ENCODE results near the gene ART4.

The ART4 gene, protein sequence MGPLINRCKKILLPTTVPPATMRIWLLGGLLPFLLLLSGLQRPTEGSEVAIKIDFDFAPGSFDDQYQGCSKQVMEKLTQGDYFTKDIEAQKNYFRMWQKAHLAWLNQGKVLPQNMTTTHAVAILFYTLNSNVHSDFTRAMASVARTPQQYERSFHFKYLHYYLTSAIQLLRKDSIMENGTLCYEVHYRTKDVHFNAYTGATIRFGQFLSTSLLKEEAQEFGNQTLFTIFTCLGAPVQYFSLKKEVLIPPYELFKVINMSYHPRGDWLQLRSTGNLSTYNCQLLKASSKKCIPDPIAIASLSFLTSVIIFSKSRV

DNA sequence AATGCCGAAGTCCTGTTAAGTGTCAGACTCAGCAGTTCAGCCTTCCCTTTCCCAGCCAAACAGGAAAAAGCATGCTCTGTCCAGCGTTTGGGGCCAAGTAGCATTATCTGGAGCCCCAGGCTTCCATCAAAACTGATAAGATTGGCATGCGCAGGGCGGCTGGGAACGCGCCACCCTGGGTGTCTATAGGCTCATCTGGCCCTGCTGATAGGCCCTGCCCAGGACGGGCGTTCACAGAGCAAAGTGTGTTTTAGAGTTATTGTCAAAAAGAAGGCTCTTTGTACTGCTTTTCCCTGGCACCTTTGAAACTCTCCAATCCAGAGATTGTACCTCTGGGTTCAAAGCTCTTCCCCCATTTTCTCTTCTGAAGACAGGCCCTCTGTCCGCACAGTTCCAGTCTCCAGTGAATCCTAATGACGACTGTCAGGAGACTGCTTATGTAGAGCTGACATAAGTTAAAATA, at the start of gene ART4:
Gene ART4, minus strand, starts transcription at position 102 of the 463 bp plus-strand sequence. CDS start 413 bp downstream, outside the sequence.
- Histone ChIP-seq H3K27me3 (no peaks in the 10 kb centered on the region), H3K9me3 (no peaks in the 10 kb centered on the region), H3K4me1 (peaks cover 0 to 80% (median 42%) of the 10 kb centered on the region in 4 donors), H3K27ac (peak within 1 kb of the TSS; percentile 80), H3K36me3 (no peaks in the 10 kb centered on the region), H3K4me3 (peak within 1 kb of the TSS; percentile 30 to 35)
- TF ChIP-seq, protein P1, sequence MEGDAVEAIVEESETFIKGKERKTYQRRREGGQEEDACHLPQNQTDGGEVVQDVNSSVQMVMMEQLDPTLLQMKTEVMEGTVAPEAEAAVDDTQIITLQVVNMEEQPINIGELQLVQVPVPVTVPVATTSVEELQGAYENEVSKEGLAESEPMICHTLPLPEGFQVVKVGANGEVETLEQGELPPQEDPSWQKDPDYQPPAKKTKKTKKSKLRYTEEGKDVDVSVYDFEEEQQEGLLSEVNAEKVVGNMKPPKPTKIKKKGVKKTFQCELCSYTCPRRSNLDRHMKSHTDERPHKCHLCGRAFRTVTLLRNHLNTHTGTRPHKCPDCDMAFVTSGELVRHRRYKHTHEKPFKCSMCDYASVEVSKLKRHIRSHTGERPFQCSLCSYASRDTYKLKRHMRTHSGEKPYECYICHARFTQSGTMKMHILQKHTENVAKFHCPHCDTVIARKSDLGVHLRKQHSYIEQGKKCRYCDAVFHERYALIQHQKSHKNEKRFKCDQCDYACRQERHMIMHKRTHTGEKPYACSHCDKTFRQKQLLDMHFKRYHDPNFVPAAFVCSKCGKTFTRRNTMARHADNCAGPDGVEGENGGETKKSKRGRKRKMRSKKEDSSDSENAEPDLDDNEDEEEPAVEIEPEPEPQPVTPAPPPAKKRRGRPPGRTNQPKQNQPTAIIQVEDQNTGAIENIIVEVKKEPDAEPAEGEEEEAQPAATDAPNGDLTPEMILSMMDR (IDR thresholded peaks at IDR 0.05), result no peak
- intact Hi-C loops (cut with DNase I; ENCODE audit: low total_unique reads), result loop anchor here (5.0 kb wide), 1 partner anchor 154 kb away; no protein-coding TSS in a partner anchor
- peak in 1 of 2 donors; percentile 41 for DNase-seq

DNA sequence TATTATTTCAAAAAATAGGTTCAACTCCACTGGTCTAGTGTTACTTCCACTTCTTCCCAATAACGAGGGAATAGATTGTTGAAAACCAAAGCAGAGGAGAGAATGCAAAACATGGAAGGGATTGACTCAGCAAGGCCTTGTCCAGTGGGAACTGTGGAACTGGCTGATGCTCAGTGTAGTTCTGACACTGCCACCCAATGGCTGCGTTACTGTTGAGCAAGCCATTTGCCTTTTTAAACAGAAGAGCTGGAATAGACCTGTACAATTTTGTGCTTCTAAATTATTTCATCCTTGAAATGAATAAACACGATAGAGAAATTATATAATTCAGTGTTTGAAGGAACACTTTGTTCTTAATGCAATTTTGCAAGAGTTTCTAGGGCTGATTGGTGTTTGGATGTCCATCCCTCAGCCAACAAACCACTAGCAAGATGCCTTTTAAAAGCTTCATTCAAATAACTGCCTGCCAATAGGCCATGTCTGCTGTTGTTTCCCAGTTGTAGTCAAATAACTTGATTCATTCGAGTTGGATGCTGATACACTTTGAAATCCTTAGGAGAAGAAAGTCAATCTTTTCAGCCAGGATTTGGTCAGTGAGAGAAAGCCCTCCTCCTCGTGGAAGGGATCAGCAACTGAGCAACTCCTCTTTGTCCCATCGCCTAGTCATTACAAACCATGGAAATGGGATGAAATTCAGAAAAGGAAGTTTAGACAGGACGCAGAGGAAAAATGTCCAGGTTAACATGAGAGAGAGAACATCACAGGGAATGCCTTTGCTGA, 49.6 kb upstream of the ART4 start:
- H3K27me3 ChIP-seq, result no peaks in the 10 kb centered on the region
- intact Hi-C loops (cut with DNase I; ENCODE audit: low total_unique reads), result loop anchor here (5.0 kb wide), 1 partner anchor 59 kb away; no protein-coding TSS in a partner anchor
- no peaks in the 10 kb centered on the region for H3K9me3 ChIP-seq
- DNase-seq, result peak; percentile 83 to 88
- H3K36me3 ChIP-seq, result no peaks in the 10 kb centered on the region
- H3K4me3 ChIP-seq, result peak overlapping the region in 1 of 2 donors; percentile 6
- TF ChIP-seq, protein P1 (IDR thresholded peaks at IDR 0.05), result peak in 1 of 2 experiments; percentile 26
- H3K27ac ChIP-seq, result peak overlapping the region; percentile 78
- peaks cover 0 to 48% (median 27%) of the 10 kb centered on the region in 4 donors for H3K4me1 ChIP-seq

DNA sequence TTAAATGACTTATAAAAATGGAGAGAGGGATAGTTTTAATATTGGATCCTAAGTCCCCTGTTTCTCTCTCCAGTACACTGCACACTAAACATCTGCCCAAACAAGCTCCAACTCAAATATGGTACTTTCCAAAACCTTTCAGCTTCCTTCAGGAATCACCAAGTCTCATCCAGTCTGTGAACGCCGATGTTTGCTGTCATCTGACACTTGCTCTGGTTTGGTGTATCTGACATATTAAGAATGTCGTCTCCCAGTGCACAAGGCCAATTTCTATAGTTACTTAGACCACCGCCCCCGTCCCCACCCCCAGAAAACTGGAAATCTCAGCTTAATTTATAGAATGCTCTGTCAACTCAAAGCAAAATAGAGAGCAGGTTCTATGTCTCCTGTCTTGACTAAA, 47.4 kb upstream of the ART4 start:
- intact Hi-C loops (cut with DNase I; ENCODE audit: low total_unique reads), result loop anchor here (5.0 kb wide), 1 partner anchor 62 kb away; no protein-coding TSS in a partner anchor
- H3K4me3 ChIP-seq, result no peak overlapping the region
- peak overlapping the region; percentile 78 for H3K27ac ChIP-seq
- TF ChIP-seq, protein P1 (IDR thresholded peaks at IDR 0.05), result no peak
- DNase-seq, result no peak
- no peaks in the 10 kb centered on the region for H3K9me3 ChIP-seq
- peaks cover 0 to 45% (median 28%) of the 10 kb centered on the region in 4 donors for H3K4me1 ChIP-seq
- H3K27me3 ChIP-seq, result no peaks in the 10 kb centered on the region
- no peaks in the 10 kb centered on the region for H3K36me3 ChIP-seq

DNA sequence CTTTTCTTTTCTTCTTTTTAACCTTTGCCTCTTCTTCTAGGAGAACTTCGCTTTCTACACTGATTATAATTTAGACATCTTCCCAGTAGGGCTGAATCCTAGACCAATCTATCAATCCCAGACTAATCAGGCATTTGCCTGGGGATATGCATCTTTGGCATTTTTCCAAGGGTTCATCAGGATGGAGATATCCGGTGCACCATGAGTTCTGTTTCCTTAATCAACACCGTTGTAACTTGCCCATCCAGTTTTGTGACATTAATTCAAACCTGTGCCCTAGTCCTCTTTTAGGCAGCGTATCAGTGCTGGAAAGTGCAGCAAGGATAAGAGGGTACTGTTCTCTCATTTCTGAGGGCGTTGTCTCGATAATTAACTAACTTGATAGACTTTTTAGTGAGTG, 42.9 kb upstream of the ART4 start:
- intact Hi-C loops (cut with DNase I; ENCODE audit: low total_unique reads), result loop anchor here (5.0 kb wide), 1 partner anchor 39 kb away; no protein-coding TSS in a partner anchor
- Histone ChIP-seq H3K27ac (peak overlapping the region; percentile 81 to 87), H3K36me3 (peaks cover 17 to 21% (median 19%) of the 10 kb centered on the region in 3 donors), H3K9me3 (no peaks in the 10 kb centered on the region), H3K4me1 (peaks cover 0 to 34% (median 11%) of the 10 kb centered on the region in 4 donors), H3K27me3 (no peaks in the 10 kb centered on the region), H3K4me3 (peak overlapping the region; percentile 54 to 58)
- TF ChIP-seq, protein P1 (IDR thresholded peaks at IDR 0.05), result no peak
- no peak for DNase-seq

DNA sequence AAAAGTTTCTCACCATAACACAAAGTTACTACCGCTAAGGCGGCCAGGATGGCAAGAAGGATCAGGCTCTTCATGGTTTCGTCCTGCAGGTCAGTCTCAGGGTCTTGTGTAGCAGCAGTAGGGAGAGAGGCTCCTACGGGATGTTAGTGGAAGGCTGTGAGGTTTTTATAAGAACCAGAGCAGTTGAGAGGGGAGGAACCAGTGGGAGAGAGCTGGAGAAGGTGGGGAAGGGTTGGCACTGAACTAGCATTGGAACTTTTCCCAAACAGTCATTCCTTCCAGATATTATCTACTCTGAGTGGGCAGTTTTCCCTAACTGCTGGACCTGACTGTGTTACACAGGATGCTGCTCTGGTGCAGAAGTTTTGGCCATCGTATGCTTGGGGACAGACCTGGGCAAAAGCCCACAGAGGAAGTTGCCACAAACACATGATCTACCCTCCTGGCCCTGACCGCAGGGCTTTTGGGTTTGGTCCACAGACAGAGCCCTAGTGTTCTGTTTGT, 42.4 kb upstream of the ART4 start, which contains the start of gene MGP:
Gene MGP, minus strand, starts transcription at position 137 of the 504 bp plus-strand sequence. Its CDS starts 63 bp downstream, at position 74.
- Histone ChIP-seq H3K27ac (peak within 1 kb of the TSS; percentile 81 to 87), H3K36me3 (peaks cover 21 to 22% (median 22%) of the 10 kb centered on the region in 3 donors), H3K9me3 (no peaks in the 10 kb centered on the region), H3K27me3 (no peaks in the 10 kb centered on the region), H3K4me1 (peaks cover 0 to 34% (median 11%) of the 10 kb centered on the region in 4 donors), H3K4me3 (peak within 1 kb of the TSS; percentile 54 to 58)
- DNase-seq, result peak; percentile 81 to 90
- TF ChIP-seq, protein P1 (IDR thresholded peaks at IDR 0.05), result peak in 1 of 2 experiments; percentile 13
- intact Hi-C loops (cut with DNase I; ENCODE audit: low total_unique reads), result loop anchor here (5.0 kb wide), 1 partner anchor 38 kb away; no protein-coding TSS in a partner anchor
